ENCODE data around the gene CSMD2. TPM values are rescaled to one million over a fixed set of nuclear protein-coding genes. Genes with fewer than 3 reads are reported as not detected.

The CSMD2 gene
- total and polyA plus RNA-seq, 2 of the 8 experiments (the other 6 are each of a cell fraction or from before 2014, with no cell fraction given): 7.0 to 14.7 TPM

DNA sequence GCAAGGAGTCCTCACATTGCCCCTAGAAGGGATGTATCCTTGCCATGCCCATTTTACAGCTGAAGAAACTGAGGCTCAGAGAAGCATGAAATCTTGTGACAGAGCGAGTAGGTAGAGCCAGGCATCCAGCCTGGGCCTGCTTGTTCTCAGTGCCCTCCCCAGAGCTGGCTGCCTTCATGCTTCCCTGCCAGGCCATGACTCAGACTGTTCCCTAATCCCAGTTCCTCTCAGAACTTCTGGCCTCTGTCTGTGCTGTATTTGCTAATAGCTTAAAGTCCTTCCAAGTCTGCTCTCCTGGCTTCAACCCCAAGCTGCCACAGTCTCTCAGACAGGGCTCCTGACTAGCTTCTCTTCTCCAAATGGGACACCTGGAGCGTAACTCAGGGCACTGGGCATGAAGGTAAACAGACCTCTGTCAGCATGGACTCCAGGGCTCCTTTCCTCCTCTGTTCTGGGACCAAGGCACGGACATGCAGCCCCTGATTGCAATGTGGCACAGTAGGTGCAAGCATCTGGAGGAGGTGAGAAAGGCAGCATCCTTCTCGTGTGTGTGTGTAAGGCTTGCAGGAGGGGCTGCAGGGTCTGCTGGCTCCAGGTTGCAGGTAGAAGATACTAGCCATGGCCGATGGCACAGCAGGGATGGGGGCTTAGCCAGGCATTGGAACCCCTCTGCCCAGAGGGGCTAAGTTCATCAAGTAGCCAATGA is 178.5 kb downstream of the CSMD2 start (continued):
- no peak for TF ChIP-seq GABPA (IDR thresholded peaks at IDR 0.05; ENCODE audit: borderline replicate concordance, insufficient read depth, low read length)
- TF ChIP-seq SIRT6 (IDR thresholded peaks at IDR 0.05; ENCODE audit: low read length): no peak
- no peak for TF ChIP-seq SUZ12 (IDR thresholded peaks at IDR 0.05; ENCODE audit: low read length)
- no peak for TF ChIP-seq HDAC2 (IDR thresholded peaks at IDR 0.05; ENCODE audit: borderline replicate concordance in 1 of 2, low read depth in 2 of 2, low read length in 2 of 2)
- TF ChIP-seq GTF2F1 (IDR thresholded peaks at IDR 0.05; ENCODE audit: borderline replicate concordance, low read depth, low read length): no peak
- TF ChIP-seq MAFK (IDR thresholded peaks at IDR 0.05; ENCODE audit: low read depth, low read length): no peak
